ENCODE data around the gene TSEN2.
"Not testable (repeated sequence)": the region's sequence is repeated elsewhere in the genome, so short reads cannot be mapped to it uniquely, and the experiment has no call there.

Gene TSEN2

GRCh38 chr3:12484198-12484982 is at the start of gene TSEN2:
Gene TSEN2, plus strand, starts transcription at chr3:12484480. Its CDS starts 5,321 bp downstream, at chr3:12489801.
- DNase-seq (ENCODE audit: low read depth, low spot score) = peak; percentile 75

- no peak for DNase-seq (ENCODE audit: low read depth, low spot score)
These were observed 47.6 kb upstream of the TSEN2 start for GRCh38 chr3:12436514-12437220.

- no peak for DNase-seq (ENCODE audit: low read depth, low spot score)
These were observed 47.1 kb upstream of the TSEN2 start for GRCh38 chr3:12437221-12437605.

- DNase-seq (ENCODE audit: low read depth, low spot score) = no peak
These were observed 46.4 kb upstream of the TSEN2 start for GRCh38 chr3:12437861-12438260.

GRCh38 chr3:12438318-12438717 is 46.0 kb upstream of the TSEN2 start:
- no peak for DNase-seq (ENCODE audit: low read depth, low spot score)

- DNase-seq (ENCODE audit: low read depth, low spot score) = no peak
These were observed 44.9 kb upstream of the TSEN2 start for GRCh38 chr3:12439161-12439940.

GRCh38 chr3:12440927-12441714 is 43.2 kb upstream of the TSEN2 start:
- no peak for DNase-seq (ENCODE audit: low read depth, low spot score)

GRCh38 chr3:12442654-12443501 is 41.4 kb upstream of the TSEN2 start:
- DNase-seq (ENCODE audit: low read depth, low spot score) = no peak

- no peak for DNase-seq (ENCODE audit: low read depth, low spot score)
These were observed 40.3 kb upstream of the TSEN2 start for GRCh38 chr3:12443781-12444522.

GRCh38 chr3:12444582-12445471 is 39.5 kb upstream of the TSEN2 start:
- no peak for DNase-seq (ENCODE audit: low read depth, low spot score)

- DNase-seq (ENCODE audit: low read depth, low spot score) = no peak
These were observed 38.6 kb upstream of the TSEN2 start for GRCh38 chr3:12445523-12446240.

GRCh38 chr3:12446298-12446697 is 38.0 kb upstream of the TSEN2 start:
- DNase-seq (ENCODE audit: low read depth, low spot score) = no peak

- DNase-seq (ENCODE audit: low read depth, low spot score) = no peak
These were observed 37.2 kb upstream of the TSEN2 start for GRCh38 chr3:12447075-12447474.

GRCh38 chr3:12448404-12449202 is 35.7 kb upstream of the TSEN2 start:
- not testable (repeated sequence) for DNase-seq (ENCODE audit: low read depth, low spot score)

- DNase-seq (ENCODE audit: low read depth, low spot score) = no peak
These were observed 34.2 kb upstream of the TSEN2 start for GRCh38 chr3:12449889-12450682.

- no peak for DNase-seq (ENCODE audit: low read depth, low spot score)
These were observed 32.8 kb upstream of the TSEN2 start for GRCh38 chr3:12451481-12451880.

GRCh38 chr3:12451960-12452359 is 32.3 kb upstream of the TSEN2 start:
- no peak for DNase-seq (ENCODE audit: low read depth, low spot score)

Measured in iPS DF 19.7 (cell line).